ENCODE measurements around the gene RAB40B. TPM values are rescaled to one million over a fixed set of nuclear protein-coding genes. Genes with fewer than 3 reads are reported as not detected.

RAB40B gene
- total RNA-seq, 2 donors from 2014 or later, result 1.2 to 4.6 TPM

DNA sequence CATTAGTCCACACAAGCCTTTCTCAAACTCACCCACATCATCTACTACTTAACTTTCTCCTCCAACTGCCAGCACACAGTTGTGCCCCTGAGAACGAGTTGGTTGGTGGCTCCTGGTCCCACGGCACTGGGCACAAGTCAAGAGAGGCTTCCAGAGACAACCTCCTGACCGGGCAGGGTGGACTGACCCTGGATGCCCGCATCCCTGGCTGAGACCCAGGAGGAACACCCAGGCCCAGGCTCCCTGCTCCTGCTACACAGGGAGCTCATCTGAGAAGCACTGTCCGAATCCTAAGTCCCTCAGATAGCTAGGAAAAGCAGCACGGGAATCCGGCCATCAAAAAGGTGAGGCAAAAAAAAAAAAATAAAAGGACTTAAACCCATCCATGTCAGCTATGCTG, 79.3 kb downstream of the RAB40B start:
- Mint-ChIP-seq H3K9me3 (no peaks in the 10 kb centered on the region), H3K4me3 (no peak overlapping the region), H3K27me3 (ENCODE audit: insufficient read depth) (no peaks in the 10 kb centered on the region), H3K4me1 (no peaks in the 10 kb centered on the region), H3K36me3 (ENCODE audit: low read depth) (peaks cover 65% of the 10 kb centered on the region), H3K27ac (no peak overlapping the region)
- TF ChIP-seq, protein P1, sequence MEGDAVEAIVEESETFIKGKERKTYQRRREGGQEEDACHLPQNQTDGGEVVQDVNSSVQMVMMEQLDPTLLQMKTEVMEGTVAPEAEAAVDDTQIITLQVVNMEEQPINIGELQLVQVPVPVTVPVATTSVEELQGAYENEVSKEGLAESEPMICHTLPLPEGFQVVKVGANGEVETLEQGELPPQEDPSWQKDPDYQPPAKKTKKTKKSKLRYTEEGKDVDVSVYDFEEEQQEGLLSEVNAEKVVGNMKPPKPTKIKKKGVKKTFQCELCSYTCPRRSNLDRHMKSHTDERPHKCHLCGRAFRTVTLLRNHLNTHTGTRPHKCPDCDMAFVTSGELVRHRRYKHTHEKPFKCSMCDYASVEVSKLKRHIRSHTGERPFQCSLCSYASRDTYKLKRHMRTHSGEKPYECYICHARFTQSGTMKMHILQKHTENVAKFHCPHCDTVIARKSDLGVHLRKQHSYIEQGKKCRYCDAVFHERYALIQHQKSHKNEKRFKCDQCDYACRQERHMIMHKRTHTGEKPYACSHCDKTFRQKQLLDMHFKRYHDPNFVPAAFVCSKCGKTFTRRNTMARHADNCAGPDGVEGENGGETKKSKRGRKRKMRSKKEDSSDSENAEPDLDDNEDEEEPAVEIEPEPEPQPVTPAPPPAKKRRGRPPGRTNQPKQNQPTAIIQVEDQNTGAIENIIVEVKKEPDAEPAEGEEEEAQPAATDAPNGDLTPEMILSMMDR (conservative IDR thresholded peaks at IDR 0.05), result no peak
- H3K27me3 ChIP-seq (ENCODE audit: control insufficient read depth, insufficient read depth, low read length, poor library complexity, severe bottlenecking), result no peaks in the 10 kb centered on the region
- no peak overlapping the region for H3K4me3 ChIP-seq (ENCODE audit: low read length)
- no peak for DNase-seq
- H3K9ac ChIP-seq (ENCODE audit: extremely low read depth, low read length, poor library complexity, severe bottlenecking), result no peak overlapping the region
- WGBS, 2 experiments (ENCODE audit: insufficient coverage in 1 of 2, insufficient read length in 1 of 2), result 92 to 98% methylated on average over 7 of the region's 7 CpGs
- no peaks in the 10 kb centered on the region for H3K4me1 ChIP-seq (ENCODE audit: control insufficient read depth, insufficient read depth, low read length)
- no peaks in the 10 kb centered on the region for H3K9me3 ChIP-seq (ENCODE audit: control insufficient read depth, low read length)
- no peak overlapping the region for H3K27ac ChIP-seq (ENCODE audit: low read depth, low read length)
- H3K36me3 ChIP-seq (ENCODE audit: control insufficient read depth, insufficient read depth, low read length), result peaks cover 69% of the 10 kb centered on the region

DNA sequence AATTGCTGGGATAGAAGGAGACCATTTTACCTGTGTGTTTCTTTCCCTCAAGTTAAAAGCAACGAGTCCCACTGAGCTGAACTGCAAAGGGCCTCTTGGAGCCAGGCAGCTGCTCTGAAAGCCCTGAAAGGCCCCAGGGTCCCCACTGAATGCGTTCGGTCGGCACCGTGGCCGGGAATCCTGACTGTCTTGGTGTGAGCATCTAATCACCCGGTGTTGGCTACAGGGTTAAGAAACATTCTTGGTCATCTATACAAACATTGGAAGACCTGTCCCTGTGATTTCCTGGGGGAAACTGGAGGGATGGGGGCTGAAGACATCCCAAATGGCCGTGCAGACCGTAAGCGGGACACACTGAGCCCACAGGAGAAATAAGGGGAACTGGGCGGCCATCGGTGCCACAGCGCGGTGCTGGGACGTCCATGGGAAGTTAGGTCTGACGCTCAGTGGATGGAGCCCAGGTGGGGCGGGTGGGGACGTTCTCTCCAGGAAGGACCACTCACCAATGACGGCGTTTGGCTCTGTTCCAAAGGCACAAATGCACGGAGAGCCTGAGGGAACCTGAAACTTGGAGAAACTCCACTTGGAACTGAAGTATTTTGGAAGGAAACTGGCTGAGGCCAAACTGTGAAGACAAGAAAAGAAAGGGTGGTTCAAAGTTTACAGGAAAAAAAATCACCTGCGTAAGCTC, 82.3 kb downstream of the RAB40B start:
- Histone ChIP-seq H3K4me3 (ENCODE audit: low read length) (no peak overlapping the region), H3K36me3 (ENCODE audit: control insufficient read depth, insufficient read depth, low read length) (peaks cover 70% of the 10 kb centered on the region), H3K9me3 (ENCODE audit: control insufficient read depth, low read length) (no peaks in the 10 kb centered on the region), H3K9ac (ENCODE audit: extremely low read depth, low read length, poor library complexity, severe bottlenecking) (no peak overlapping the region), H3K27me3 (ENCODE audit: control insufficient read depth, insufficient read depth, low read length, poor library complexity, severe bottlenecking) (no peaks in the 10 kb centered on the region), H3K4me1 (ENCODE audit: control insufficient read depth, insufficient read depth, low read length) (no peaks in the 10 kb centered on the region), H3K27ac (ENCODE audit: low read depth, low read length) (no peak overlapping the region)
- Mint-ChIP-seq H3K9me3 (no peaks in the 10 kb centered on the region), H3K36me3 (ENCODE audit: low read depth) (peaks cover 68% of the 10 kb centered on the region), H3K4me3 (no peak overlapping the region), H3K27me3 (ENCODE audit: insufficient read depth) (no peaks in the 10 kb centered on the region), H3K27ac (no peak overlapping the region), H3K4me1 (no peaks in the 10 kb centered on the region)
- TF ChIP-seq, protein P1 (conservative IDR thresholded peaks at IDR 0.05), result no peak
- 96 to 99% methylated on average over 19 to 22 of the region's 22 CpGs for WGBS, 2 experiments (ENCODE audit: insufficient coverage in 1 of 2, insufficient read length in 1 of 2)
- no peak for DNase-seq

DNA sequence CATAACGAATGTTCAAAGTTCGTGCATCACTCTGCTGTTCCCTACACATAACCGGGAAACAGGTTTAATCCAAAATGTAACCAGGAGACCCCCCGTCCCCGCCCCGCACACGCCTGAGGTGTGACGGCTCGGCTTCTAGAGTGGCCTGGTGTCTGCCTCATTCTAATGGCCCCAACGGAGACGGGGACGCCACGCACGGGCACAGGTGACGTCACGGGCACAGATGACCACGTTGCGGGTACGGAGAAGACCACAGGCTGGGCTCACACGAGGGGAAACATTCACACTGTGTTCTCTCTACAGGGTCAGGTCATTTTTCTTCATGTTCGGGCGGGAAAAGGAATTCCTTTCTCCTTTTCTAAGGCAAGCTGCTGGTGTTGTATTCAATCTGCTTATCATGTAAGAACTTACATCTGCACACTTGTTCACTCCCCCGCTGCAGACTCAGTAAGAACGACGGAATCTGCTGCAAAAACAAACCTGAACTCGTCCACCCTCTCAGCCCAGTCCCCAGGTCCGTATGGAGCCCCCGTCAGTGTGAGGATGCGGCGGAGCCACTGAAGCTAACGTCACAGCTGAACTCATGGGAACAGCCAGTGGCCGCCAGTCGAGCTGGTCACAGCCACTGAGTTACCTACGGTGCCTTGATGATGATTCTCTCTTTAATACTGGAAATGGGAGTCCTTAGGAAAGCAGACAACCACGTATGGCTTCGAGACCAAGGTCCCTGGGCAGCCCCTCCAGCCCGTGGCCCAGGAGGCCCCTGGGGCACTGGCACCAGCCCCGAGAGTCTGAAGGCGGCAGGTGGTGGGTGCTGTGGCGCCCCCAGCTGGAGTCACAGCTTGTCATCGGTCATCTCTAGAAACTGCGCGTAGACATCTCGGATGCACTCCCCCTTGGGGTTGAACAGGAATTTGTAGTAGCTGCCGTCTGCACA, 83.1 kb downstream of the RAB40B start:
- 96 to 97% methylated on average over 39 to 45 of the region's 45 CpGs for WGBS, 2 experiments (ENCODE audit: insufficient coverage in 1 of 2, insufficient read length in 1 of 2)
- no peak overlapping the region for H3K4me3 ChIP-seq (ENCODE audit: low read length)

More for the DNA sequence above, 83.1 kb downstream of the RAB40B start:
- H3K36me3 Mint-ChIP-seq (ENCODE audit: low read depth), result peaks cover 65% of the 10 kb centered on the region
- H3K27ac ChIP-seq (ENCODE audit: low read depth, low read length), result no peak overlapping the region
- H3K27ac Mint-ChIP-seq, result no peak overlapping the region
- H3K27me3 ChIP-seq (ENCODE audit: control insufficient read depth, insufficient read depth, low read length, poor library complexity, severe bottlenecking), result no peaks in the 10 kb centered on the region
- H3K4me1 ChIP-seq (ENCODE audit: control insufficient read depth, insufficient read depth, low read length), result no peaks in the 10 kb centered on the region
- no peaks in the 10 kb centered on the region for H3K4me1 Mint-ChIP-seq
- peak; percentile 76 for DNase-seq
- H3K9me3 Mint-ChIP-seq, result no peaks in the 10 kb centered on the region
- H3K9ac ChIP-seq (ENCODE audit: extremely low read depth, low read length, poor library complexity, severe bottlenecking), result no peak overlapping the region
- no peak overlapping the region for H3K4me3 Mint-ChIP-seq
- H3K9me3 ChIP-seq (ENCODE audit: control insufficient read depth, low read length), result no peaks in the 10 kb centered on the region
- H3K27me3 Mint-ChIP-seq (ENCODE audit: insufficient read depth), result no peaks in the 10 kb centered on the region
- TF ChIP-seq, protein P1 (conservative IDR thresholded peaks at IDR 0.05), result peak; percentile 59
- peaks cover 71% of the 10 kb centered on the region for H3K36me3 ChIP-seq (ENCODE audit: control insufficient read depth, insufficient read depth, low read length)
